ENCODE results near the gene NT5C3B.

The NT5C3B gene

DNA sequence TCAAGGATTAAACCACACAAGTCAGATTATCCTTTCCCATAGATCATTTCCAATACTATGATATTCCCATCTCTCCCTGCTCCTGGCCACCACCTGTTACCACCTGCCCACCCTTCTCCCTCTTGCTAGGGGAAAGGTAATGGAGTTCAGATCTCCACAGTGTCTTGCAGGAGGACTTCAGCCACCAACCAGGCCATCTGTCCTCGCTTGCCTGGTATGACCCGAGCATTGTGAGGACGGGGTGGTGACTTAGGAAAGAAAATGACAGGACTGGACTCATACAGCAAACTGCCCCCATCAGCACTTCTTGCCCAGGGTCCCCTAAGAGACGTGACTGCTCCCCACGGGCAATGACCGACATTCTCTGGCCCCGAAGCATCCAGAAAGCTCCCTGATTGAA, 12.5 kb downstream of the NT5C3B start:
- H3K36me3 ChIP-seq (ENCODE audit: control insufficient read depth, insufficient read depth, low read length) = no peaks in the 10 kb centered on the region
- no peaks in the 10 kb centered on the region for H3K27me3 ChIP-seq (ENCODE audit: control insufficient read depth, insufficient read depth, low read length)
- H2AFZ ChIP-seq = no peak overlapping the region
- no peaks in the 10 kb centered on the region for H3K9me3 ChIP-seq (ENCODE audit: control insufficient read depth, low read length)
- H3K27ac ChIP-seq = no peak overlapping the region
- no peak overlapping the region for H3K4me2 ChIP-seq (ENCODE audit: low read length)
- no peaks in the 10 kb centered on the region for H3K4me1 ChIP-seq
- TF ChIP-seq, protein P1, sequence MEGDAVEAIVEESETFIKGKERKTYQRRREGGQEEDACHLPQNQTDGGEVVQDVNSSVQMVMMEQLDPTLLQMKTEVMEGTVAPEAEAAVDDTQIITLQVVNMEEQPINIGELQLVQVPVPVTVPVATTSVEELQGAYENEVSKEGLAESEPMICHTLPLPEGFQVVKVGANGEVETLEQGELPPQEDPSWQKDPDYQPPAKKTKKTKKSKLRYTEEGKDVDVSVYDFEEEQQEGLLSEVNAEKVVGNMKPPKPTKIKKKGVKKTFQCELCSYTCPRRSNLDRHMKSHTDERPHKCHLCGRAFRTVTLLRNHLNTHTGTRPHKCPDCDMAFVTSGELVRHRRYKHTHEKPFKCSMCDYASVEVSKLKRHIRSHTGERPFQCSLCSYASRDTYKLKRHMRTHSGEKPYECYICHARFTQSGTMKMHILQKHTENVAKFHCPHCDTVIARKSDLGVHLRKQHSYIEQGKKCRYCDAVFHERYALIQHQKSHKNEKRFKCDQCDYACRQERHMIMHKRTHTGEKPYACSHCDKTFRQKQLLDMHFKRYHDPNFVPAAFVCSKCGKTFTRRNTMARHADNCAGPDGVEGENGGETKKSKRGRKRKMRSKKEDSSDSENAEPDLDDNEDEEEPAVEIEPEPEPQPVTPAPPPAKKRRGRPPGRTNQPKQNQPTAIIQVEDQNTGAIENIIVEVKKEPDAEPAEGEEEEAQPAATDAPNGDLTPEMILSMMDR (IDR thresholded peaks at IDR 0.05) = no peak
- H3K9ac ChIP-seq = no peak overlapping the region
- no peak overlapping the region for H3K4me3 ChIP-seq (ENCODE audit: low read depth, low read length)
- no peaks in the 10 kb centered on the region for H3K79me2 ChIP-seq

DNA sequence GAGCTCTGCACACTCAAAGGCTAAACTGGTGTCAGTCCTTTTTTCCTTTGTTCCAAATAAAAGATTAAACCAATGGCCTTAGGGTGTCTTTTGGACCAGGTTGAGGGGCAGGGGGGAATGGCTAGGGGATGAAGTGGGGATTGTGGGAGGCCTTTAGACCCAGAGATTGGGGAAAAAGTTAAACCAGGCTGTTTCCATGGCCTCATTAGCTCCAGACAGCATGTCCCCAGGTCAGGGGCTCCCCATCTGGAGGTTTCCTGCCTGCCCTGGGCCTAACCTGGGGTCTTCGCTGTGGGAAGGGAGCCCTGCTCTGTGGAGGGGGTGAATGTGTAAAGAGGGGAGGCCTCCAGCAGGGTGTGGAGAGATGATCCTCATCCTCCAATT, 12.9 kb downstream of the NT5C3B start:
- H3K4me1 ChIP-seq = no peaks in the 10 kb centered on the region
- H3K36me3 ChIP-seq (ENCODE audit: control insufficient read depth, insufficient read depth, low read length) = no peaks in the 10 kb centered on the region
- H2AFZ ChIP-seq = no peak overlapping the region
- no peak overlapping the region for H3K9ac ChIP-seq
- H3K9me3 ChIP-seq (ENCODE audit: control insufficient read depth, low read length) = no peaks in the 10 kb centered on the region
- H3K4me3 ChIP-seq (ENCODE audit: low read depth, low read length) = no peak overlapping the region
- H3K79me2 ChIP-seq = no peaks in the 10 kb centered on the region
- H3K27ac ChIP-seq = no peak overlapping the region
- no peak overlapping the region for H3K4me2 ChIP-seq (ENCODE audit: low read length)
- TF ChIP-seq, protein P1 (IDR thresholded peaks at IDR 0.05) = no peak
- no peaks in the 10 kb centered on the region for H3K27me3 ChIP-seq (ENCODE audit: control insufficient read depth, insufficient read depth, low read length)

DNA sequence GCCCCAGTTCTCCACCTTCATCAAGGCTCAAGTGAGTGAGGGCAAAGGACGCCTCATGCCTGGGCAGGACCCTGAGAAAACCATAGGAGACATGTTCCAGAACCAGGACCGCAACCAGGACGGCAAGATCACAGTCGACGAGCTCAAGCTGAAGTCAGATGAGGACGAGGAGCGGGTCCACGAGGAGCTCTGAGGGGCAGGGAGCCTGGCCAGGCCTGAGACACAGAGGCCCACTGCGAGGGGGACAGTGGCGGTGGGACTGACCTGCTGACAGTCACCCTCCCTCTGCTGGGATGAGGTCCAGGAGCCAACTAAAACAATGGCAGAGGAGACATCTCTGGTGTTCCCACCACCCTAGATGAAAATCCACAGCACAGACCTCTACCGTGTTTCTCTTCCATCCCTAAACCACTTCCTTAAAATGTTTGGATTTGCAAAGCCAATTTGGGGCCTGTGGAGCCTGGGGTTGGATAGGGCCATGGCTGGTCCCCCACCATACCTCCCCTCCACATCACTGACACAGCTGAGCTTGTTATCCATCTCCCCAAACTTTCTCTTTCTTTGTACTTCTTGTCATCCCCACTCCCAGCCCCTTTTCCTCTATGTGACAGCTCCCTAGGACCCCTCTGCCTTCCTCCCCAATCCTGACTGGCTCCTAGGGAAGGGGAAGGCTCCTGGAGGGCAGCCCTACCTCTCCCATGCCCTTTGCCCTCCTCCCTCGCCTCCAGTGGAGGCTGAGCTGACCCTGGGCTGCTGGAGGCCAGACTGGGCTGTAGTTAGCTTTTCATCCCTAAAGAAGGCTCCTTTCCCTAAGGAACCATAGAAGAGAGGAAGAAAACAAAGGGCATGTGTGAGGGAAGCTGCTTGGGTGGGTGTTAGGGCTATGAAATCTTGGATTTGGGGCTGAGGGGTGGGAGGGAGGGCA, 13.6 kb downstream of the NT5C3B start:
- H3K27ac ChIP-seq = no peak overlapping the region
- H2AFZ ChIP-seq = no peak overlapping the region
- H3K4me1 ChIP-seq = no peaks in the 10 kb centered on the region
- no peak overlapping the region for H3K9ac ChIP-seq
- H3K79me2 ChIP-seq = no peaks in the 10 kb centered on the region
- no peak overlapping the region for H3K4me2 ChIP-seq (ENCODE audit: low read length)
- H3K9me3 ChIP-seq (ENCODE audit: control insufficient read depth, low read length) = no peaks in the 10 kb centered on the region
- TF ChIP-seq, protein P1 (IDR thresholded peaks at IDR 0.05) = no peak
- no peak overlapping the region for H3K4me3 ChIP-seq (ENCODE audit: low read depth, low read length)
- no peaks in the 10 kb centered on the region for H3K36me3 ChIP-seq (ENCODE audit: control insufficient read depth, insufficient read depth, low read length)
- H3K27me3 ChIP-seq (ENCODE audit: control insufficient read depth, insufficient read depth, low read length) = no peaks in the 10 kb centered on the region

DNA sequence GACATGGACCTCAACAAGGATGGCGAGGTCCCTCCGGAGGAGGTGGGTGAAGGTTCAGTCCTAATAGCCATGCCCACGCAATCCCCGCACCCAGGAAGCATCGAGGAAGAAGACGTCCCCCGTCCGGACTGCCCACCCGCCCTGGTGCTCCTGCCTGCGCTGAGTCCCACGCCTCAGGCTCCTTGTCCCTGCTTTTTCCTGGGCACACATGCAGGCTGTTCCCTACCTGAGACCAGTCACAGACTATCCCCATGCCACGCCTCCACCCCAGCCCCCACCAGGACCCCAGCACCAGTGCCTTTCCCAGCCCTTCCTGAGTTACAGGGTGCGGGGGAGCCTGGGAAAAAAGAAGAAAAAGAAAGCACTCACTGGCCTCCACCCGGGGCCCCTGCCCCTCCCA, 14.3 kb downstream of the NT5C3B start:
- TF ChIP-seq, protein P1 (IDR thresholded peaks at IDR 0.05) = no peak
- Histone ChIP-seq H3K9ac (no peak overlapping the region), H3K9me3 (ENCODE audit: control insufficient read depth, low read length) (no peaks in the 10 kb centered on the region), H3K4me1 (no peaks in the 10 kb centered on the region), H2AFZ (no peak overlapping the region), H3K27ac (no peak overlapping the region), H3K36me3 (ENCODE audit: control insufficient read depth, insufficient read depth, low read length) (no peaks in the 10 kb centered on the region), H3K27me3 (ENCODE audit: control insufficient read depth, insufficient read depth, low read length) (no peaks in the 10 kb centered on the region), H3K79me2 (no peaks in the 10 kb centered on the region), H3K4me3 (ENCODE audit: low read depth, low read length) (no peak overlapping the region), H3K4me2 (ENCODE audit: low read length) (no peak overlapping the region)

DNA sequence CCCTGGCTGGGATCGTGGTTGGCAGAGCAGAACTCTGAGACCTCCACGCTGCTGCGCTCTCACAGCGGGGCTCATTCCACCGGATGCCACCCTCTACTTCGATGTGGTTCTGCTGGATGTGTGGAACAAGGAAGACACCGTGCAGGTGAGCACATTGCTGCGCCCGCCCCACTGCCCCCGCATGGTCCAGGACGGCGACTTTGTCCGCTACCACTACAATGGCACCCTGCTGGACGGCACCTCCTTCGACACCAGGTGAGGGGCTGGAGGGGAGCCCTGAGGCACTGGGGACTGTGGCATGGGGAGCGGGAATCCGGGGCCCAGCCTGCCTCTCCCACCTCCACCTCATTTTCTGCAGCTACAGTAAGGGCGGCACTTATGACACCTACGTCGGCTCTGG, 18.0 kb downstream of the NT5C3B start:
- TF ChIP-seq, protein P1 (IDR thresholded peaks at IDR 0.05) = no peak
- no peak overlapping the region for H3K4me3 ChIP-seq (ENCODE audit: low read depth, low read length)
- H3K27ac ChIP-seq = no peak overlapping the region
- H3K9ac ChIP-seq = no peak overlapping the region
- peaks cover 8% of the 10 kb centered on the region for H3K4me1 ChIP-seq
- no peaks in the 10 kb centered on the region for H3K27me3 ChIP-seq (ENCODE audit: control insufficient read depth, insufficient read depth, low read length)
- no peaks in the 10 kb centered on the region for H3K79me2 ChIP-seq
- no peak overlapping the region for H3K4me2 ChIP-seq (ENCODE audit: low read length)
- H3K36me3 ChIP-seq (ENCODE audit: control insufficient read depth, insufficient read depth, low read length) = no peaks in the 10 kb centered on the region
- no peaks in the 10 kb centered on the region for H3K9me3 ChIP-seq (ENCODE audit: control insufficient read depth, low read length)
- H2AFZ ChIP-seq = no peak overlapping the region

Data from parathyroid adenoma (tissue), 2 donors.